ENCODE measurements around the gene AKR1A1.
A peak's percentile ranks its signal among the peaks of the same experiment; 100 is the strongest.
"Not testable (repeated sequence)": the region's sequence is repeated elsewhere in the genome, so short reads cannot be mapped to it uniquely, and the experiment has no call there.

The AKR1A1 gene

DNA sequence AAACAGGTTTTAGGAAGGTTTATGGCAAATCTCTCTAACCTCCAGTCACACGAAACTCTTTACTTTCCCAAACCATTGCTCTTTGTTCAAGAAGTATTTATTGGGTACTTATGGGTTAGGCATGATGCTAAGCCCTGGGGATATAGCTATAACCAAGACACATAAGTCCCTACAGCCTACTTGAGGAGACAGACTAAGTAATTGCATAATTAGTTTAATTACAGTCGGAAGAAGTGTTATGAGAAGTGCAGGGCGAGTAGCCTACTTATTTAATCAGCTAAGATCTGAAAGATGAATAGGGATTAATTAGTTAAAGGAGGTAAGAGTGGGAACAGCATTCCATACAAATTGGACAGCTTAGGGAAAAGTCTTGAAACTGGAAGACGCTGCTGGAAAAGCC, 20.0 kb downstream of the AKR1A1 start:
- DNase-seq (no peak), ATAC-seq (no peak)

DNA sequence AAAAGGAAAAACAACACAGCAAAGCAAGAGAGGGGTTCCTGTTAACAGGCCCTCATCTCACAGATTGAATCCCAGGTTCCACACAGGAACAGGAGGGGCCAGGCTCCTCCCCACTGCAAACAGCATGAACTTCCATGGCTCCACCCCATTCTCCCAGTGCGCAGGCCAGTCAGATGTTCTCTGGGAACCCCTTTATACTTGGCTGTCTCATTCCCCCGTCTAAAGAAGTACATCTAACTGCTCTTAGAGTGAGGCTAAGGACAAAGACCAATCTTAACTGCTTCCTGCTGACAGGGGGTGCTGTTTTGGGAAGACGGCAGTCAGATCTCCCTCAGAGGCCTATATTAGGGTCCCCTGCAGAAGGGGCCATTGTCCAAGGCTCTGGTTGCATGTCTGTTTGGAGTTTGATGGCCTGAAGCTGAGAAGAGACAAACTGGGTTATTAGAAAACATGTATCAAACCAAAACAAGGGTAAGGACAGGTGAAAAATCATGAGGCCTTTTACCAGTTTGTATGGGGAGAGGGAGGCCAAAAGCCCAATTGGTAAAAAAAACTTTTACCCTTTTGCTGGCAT, 22.7 kb downstream of the AKR1A1 start:
- no peak for ATAC-seq

DNA sequence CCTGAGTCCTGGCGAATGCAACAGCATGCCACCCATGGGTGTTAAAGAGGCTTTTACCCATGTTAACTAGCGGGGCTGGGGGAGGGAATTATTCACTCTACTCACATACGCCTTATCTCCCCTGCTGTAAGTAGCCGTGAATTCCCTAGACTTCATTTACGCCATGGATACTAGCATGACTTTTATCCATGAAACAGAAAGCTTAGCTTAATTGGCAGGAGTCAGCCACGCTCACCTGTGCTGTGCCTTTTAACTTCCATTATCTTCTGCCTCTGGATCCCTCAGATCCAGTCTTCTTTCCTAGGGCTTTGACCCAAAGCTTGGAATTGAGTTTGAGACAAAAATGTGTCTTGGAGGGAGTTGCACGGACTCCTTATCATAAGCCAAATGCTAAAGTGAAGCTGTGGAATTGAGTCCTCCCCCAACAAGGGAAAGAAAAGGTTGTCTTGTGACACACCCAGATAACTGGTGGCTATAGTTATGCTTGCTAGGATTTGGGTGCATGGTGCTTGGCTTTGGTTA, 23.5 kb downstream of the AKR1A1 start:
- DNase-seq = no peak
- no peak for ATAC-seq

More for the DNA sequence above, 22.7 kb downstream of the AKR1A1 start:
- no peak for DNase-seq

DNA sequence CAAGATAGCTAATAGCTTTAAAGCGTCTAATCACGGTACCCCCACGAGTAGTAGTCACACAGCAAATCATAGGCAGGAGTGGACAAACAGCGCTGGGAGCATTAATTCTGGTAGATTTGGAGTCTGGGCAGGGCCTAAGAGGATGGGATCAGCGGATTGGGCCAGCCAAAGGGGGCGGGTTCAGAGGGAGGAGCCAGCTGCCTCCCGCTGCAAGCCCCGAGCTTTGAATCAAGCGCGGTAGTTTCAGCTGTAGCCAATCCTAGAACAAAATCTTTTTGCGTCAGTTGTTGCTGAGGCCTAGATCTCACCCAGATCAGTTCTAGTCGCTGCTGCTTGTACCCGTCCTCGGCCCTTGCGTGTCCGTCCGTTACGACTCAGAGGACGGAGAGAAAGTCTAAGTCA, 32.6 kb downstream of the AKR1A1 start:
- DNase-seq (peak; percentile 93), ATAC-seq (peak; percentile 85)

DNA sequence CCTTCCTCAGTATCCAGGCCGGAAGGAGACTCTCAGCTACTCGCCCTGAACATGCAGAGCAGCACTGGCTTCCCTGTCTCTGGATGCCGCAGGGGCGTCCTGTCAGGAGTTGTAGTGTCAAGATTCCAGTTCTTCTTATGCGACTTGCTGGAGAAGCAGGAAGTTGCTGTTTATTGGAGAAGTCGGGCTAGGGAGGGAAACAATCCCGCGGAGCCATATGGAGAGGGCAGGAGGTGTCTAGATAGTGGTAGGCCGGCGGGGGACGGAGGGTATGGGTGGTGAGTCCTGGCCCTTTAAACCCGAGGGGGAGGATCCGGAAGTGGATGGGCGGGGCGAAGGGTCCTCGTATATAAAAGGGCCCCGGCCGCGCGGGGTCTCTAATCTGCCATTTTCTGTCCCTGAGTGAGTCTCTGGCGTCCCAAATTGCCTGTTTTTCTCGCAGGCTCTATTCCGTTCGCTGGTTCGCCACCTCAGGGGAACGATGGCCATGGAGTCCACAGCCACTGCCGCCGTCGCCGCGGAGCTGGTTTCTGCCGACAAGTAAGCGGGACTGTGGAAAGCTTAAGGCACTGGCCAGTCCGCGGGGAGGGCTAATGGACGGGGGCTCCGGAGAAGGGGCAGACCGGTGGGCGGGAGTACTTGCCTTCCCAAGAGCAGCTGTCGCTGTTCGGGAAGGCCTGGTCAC, 33.2 kb downstream of the AKR1A1 start, which contains the start of gene NASP:
NASP (plus strand) TSS at position 376 of the 685 bp plus-strand sequence; CDS start at position 482, 106 bp downstream.
- DNase-seq (peak; percentile 93), ATAC-seq (peak; percentile 67)

DNA sequence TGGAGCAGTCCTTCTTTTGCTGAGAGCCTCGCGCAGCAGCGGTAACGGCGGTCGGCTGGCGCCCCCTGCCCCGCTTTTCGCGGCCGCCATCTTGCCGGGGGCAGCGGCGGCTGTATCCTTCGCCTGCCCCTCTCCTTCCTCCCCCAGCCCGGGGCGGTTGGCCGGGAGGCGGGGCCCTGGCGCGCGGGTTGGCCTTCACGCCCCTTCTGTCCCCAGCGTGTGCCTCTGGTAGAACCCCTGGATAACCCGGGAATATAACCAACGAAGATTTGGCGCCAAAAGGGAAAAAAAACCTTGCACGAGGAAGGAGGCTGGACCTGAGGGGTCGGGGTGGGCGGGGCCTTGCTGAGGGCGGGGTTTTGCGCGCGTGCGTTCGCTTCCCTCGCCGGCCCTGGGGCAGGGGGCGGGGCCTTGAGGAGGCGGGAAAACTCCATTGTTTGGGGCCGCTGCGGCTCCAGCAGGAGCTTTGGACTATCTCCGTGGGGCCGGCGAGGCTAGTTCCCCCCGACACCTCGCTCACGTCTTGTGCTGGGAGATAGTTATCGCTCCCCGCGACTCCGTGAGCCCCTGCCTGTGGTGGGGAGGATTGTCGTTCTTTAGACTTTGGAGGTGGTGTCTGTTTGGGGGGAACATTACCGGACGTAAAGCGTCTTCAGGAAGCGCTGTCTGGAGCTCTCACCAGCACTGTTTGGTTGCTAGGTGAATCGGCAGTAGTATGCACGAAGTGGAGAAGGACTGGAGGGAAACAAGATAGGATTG, 33.9 kb downstream of the AKR1A1 start:
- peak; percentile 93 for DNase-seq
- peak; percentile 48 for ATAC-seq

DNA sequence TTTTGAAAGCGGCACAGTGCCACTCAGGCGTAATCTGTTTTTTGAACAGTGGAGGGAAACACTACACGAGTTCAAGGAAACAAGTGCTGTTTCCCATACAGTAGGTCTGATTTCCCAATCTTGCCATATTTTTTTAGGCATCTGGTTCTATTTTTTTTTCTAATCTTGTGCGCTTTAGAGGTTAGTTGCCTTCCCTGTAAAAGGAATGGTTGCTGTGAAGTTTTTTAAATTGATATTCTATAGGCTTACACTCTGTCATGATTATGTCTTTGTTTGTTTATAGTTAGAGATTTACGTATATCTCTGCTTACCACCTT, 34.4 kb downstream of the AKR1A1 start:
- DNase-seq = no peak
- no peak for ATAC-seq

DNA sequence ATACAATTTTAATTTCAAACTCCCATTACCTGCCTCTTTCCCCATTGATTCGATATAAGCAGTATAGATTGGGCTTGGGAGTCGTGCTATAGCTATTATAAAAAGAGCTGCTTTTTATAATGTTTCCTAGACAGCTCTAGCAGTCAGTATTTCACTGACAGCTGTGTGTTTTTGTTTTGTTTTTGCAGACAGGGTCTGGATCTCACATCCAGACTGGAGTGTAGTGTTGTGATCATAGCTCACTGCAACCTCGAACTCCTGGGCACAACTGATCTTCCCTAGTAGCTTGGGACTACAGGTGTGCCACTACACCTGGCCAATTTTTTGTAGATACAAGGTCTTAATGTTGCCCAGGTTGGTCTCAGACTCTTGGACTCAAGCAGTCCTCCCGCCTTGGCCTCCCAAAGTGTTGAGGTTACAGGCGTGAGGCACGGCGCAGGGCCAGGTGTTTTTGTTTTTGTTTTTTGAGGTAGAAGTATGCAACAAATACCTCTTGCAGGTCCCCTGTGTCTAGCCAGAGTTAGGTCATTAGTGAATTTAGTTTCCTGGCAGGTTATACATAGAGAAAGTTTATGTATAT, 35.0 kb downstream of the AKR1A1 start:
- DNase-seq (peak; percentile 11), ATAC-seq (no peak)

DNA sequence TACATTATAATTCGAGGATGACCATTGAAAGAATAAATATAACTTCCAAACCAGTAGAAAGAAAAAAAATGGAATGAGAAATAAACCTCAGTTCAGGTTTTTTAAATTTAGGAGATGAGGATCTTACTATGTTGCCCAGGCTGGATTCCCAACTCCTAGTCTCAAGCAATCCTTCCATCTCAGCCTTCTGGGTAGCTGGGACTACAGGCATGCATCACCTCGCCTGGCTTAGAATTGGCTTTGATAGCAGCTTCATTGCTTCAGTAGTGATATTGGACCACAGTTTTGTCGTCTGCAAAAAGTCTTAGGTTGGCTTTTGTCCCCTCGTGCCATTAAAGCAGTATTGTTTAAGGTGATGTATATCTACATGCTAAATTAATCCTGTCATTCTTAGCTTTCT, 36.1 kb downstream of the AKR1A1 start:
- DNase-seq (no peak), ATAC-seq (no peak)

DNA sequence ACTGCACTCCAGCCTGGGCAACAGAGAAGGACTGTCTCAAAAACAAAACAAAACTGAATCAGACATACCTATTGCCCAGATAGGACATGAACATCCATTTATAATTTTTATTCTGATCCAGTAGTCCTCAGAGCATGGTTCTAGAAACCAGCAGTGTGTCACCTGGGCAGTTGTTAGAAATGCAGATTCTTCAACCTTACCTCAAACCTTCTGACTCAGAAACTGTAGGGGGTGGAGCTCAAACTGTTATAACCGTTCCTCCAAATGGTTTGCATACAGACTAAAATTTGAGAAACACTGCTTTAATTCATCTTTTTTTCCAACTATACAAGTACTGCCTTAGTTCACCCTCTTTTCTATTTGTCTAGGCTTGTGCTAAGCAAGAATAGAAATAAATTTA, 39.2 kb downstream of the AKR1A1 start:
- ATAC-seq = no peak
- no peak for DNase-seq

DNA sequence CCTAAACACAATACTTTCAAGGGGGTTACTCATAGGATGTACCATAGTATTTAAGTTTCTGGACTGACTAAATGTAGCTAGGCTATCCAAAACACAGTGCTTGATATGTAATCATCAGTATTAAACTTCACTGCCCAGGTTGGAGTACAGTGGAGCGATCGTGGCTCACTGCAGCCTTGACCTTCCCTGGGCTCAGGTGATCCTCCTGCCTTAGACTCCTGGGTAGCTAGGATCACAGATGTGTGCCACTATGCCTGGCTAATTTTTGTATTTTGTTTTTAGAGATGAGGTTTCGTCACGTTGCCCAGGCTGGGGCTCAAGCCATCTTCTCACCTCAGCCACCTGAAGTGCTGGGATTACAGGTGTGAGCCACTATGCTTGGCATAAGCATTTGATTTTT, 43.8 kb downstream of the AKR1A1 start:
- no peak for ATAC-seq
- DNase-seq = no peak

DNA sequence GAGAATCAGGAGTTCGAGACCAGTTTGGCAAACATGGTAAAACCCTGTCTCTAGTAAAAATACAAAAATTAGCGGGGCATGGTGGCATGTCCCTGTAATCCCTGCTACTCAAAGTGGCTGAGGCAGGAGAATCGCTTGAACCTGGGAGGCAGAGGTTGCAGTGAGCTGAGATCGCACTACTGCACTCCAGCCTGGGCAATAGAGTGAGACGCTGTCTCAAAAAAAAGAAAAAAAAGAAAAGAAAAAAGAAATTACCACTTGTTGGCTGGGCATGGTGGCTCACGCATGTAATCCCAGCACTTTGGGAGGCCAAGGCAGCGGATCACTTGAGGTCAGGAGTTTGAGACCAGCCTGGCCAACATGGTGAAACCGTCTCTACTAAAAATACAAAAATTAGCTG, 46.1 kb downstream of the AKR1A1 start:
- DNase-seq = not testable (repeated sequence)

DNA sequence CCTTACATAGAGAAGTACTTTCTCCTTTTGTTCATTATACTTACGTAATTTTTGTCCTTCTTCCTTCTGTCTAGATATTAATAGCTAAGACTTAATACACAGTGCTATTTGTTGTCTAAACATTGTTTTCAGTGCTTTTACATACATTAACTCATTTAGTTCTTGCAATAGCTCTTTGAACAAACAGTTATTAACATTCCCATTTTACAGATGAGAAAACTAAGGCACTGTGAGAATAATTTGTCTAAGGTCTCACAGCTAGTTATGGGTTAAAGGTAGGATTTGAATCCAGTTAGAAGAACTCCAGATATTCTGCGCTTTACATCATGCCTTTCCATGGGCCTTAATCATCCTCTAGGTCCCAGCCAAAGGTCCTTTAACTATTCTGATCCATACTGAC, 53.6 kb downstream of the AKR1A1 start:
- DNase-seq (no peak), ATAC-seq (no peak)

More for the DNA sequence above, 46.1 kb downstream of the AKR1A1 start:
- ATAC-seq = not testable (repeated sequence)

DNA sequence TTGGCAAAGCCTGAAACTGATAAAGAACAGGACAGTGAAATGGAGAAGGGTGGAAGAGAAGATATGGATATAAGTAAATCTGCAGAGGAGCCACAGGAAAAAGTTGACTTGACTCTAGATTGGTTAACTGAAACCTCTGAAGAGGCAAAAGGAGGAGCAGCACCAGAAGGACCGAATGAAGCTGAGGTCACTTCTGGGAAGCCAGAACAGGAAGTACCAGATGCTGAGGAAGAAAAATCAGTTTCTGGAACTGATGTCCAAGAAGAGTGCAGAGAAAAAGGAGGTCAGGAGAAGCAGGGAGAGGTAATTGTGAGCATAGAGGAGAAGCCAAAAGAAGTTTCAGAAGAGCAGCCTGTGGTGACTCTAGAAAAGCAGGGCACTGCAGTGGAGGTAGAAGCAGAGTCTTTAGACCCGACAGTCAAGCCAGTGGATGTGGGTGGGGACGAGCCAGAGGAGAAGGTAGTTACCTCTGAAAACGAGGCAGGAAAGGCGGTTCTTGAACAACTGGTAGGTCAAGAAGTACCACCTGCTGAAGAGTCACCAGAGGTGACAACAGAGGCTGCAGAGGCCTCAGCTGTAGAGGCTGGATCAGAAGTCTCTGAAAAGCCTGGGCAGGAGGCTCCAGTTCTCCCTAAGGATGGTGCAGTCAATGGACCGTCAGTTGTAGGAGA, 56.9 kb downstream of the AKR1A1 start:
- ATAC-seq = no peak

DNA sequence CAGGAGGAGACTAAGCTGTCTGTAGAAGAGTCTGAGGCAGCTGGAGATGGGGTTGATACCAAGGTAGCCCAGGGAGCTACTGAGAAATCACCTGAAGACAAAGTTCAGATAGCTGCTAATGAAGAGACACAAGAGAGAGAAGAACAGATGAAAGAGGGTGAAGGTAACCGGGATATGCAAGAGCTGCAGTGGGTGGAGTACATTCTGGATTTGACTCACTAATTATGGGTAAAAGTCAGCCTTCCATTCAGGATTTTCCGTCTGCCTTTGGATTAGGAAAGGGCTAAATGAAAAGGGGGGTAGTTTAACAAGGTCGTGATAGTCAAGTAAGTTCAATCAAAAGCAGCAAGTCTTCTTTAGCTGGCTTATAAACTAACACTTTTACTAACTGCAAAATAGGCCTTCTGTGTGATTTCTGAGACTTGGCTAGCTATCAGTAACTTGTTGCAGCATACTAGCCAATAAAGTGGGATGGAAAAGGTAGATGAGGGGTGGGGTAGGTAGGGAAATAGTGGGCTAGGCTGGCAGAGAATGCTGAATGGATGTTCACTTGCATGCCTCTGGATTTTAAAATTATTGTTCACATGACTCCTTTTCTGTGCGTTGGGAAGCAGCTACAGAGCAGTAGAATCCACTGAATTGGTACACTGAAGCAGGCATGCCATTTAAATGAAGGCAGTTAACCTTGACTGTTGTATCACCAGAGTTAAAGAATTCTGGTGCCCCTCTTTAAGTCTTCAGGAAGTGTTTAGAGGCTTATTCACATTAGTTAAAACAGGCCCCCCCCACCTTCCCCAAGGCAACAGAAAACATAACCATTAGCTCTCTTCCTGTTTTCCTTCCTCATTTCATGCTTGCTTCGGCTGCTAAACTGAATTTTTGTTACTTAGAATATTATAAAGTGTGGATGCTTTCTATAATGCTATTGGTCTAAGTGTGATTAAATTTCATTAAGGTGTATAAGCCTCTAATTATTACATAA, 57.8 kb downstream of the AKR1A1 start:
- ATAC-seq (no peak), DNase-seq (no peak)

More for the DNA sequence above, 56.9 kb downstream of the AKR1A1 start:
- no peak for DNase-seq

DNA sequence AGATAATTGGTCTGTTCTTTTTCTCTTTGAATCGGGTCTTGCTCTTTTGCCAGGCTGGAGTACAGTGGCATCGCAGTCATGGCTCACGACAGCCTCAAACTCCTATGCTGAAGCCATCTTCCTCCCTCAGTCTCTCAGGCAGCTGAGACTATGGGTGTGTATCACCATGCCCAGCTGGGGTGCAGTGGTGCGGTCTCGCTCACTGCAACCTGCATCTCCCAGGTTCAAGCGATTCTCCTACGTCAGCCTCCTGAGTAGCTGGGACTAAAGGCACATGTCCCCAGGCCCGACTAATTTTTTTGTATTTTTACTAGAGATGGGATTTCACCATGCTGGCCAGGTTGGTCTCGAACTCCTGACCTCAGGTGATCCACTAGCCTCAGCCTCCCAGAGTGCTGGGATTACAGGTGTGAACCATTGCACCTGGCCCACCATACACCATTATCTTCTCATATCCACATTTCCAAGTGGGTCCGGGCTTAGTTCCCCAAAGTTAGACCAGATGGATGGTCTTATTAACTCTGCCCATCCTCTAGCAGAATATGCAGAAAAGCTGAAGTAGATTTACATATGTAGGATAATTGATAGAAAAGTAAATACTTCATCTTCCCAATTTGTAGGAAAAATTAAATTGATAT, 60.1 kb downstream of the AKR1A1 start:
- ATAC-seq (no peak), DNase-seq (no peak)

DNA sequence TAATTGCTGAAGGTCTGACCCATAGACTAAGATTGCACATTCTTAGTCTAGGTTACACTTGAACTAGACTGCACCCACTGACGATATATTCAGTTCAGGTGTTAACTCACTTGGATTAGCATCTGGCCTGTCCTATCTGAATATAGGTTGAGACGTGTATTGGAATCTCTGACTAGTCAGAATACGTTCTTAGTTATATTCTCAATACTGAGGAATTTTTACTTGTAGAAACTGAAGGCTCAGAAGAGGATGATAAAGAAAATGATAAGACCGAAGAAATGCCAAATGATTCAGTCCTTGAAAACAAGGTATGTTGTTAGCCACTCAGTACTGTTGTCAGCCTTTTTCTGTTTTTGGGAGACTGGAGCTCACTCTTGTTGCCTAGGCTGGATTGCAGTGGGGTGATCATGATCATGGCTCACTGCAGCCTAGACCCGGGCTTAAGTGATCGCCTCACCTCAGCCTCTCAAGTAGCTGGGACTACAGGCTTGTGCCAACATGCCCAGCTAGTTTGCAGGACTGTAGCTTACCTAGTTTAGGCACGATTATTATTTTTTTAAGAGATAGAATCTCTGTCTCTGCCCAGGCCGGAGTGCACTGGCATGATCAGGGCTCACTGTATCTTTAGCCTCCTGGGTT, 62.4 kb downstream of the AKR1A1 start:
- no peak for ATAC-seq
- no peak for DNase-seq

DNA sequence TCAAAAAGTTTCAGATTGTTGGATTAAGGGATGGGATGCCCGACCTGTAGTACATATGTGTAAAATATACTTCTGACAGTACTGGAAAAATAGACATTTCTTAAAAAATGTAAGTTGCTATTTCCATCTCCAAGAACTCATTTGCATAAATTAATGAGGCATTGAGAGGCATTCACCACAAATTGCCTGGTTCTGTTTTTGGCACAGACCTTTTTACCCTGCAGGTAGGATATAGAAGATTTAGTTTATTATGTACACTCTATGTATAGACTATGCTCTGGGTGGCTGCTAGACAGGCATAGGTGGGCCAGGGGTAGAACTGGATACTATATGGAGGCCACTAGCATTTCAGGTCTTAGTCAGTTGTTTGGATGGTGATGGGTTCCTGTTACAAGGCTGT, 65.3 kb downstream of the AKR1A1 start:
- no peak for ATAC-seq
- DNase-seq = no peak

DNA sequence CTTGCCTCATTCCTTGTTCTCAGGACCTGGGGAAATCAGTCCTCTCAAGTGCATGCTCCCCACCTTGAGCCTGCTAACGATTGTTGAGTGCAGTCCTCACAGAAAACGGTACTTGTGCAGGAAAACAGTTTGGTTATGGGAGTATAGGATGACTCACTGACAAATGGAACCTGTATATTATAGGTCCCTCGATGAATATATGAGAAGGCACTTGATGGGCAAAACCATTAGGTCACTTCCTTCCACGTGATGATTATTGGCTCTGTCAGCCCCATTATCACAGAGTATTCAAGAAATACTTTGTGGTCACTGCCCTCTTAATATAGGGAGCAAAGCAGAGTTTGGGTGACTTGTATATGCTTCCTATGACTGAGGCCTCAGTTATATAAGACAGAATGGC, 67.0 kb downstream of the AKR1A1 start:
- no peak for ATAC-seq
- no peak for DNase-seq

Data from stimulated activated naive CD8-positive, alpha-beta T cell treated with anti-CD3 and anti-CD28 coated beads, Interleukin-15, Interleukin-2, amounts not matched to agents 100 U/mL and 50 U/mL, for 24 hours (primary cell).